Measurements from ENCODE around the gene TECPR2. TPM values are rescaled to one million over a fixed set of nuclear protein-coding genes. Genes with fewer than 3 reads are reported as not detected.

Gene TECPR2
- total RNA-seq, 1 experiment from 2014 or later: 29.7 TPM

DNA sequence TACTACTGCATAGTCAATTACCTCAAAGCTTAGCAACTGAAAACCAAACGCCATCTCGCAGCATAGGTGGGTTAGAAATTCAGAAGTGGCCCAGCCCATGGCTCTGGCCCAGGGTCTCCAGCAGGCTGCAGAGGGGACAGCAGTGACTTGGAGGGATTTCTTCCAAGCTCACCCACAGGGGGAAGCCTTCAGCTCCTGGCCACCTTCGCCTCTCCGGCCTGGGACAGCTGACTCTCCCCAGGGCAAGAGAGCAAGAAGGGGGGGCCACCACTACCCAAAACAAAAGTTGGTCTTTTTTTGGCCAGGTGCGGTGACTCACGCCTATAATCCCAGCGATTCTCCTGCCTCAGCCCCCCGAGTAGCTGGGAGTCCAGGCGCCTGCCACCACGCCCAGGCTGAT is 179.0 kb downstream of the TECPR2 start:
- Histone ChIP-seq H3K27ac (no peak overlapping the region), H3K4me3 (no peak overlapping the region), H3K27me3 (ENCODE audit: insufficient read depth, low read depth) (peaks cover 14% of the 10 kb centered on the region; the same call in 1 of the 2 replicates), H3F3A (ENCODE audit: insufficient read depth, low read depth) (peaks cover 26% of the 10 kb centered on the region), H3K36me3 (ENCODE audit: low read depth) (no peaks in the 10 kb centered on the region), H2AFZ (no peak overlapping the region), H3K79me2 (ENCODE audit: low read depth) (no peaks in the 10 kb centered on the region), H3K4me1 (replicated peaks; ENCODE audit: insufficient read depth) (peaks cover 21% of the 10 kb centered on the region), H4K20me1 (ENCODE audit: insufficient read depth) (no peaks in the 10 kb centered on the region), H3K9me2 (ENCODE audit: insufficient read depth) (no peaks in the 10 kb centered on the region), H3K4me2 (no peak overlapping the region), H3K9me3 (ENCODE audit: insufficient read depth, low read depth) (no peaks in the 10 kb centered on the region)
- CTCF ChIA-PET: no interaction called here
- POLR2A ChIA-PET (ENCODE audit: unreplicated experiment): no interaction called here
- BruUV-seq (replicated peaks): no TSS peak
- TF ChIP-seq CTCF (conservative IDR thresholded peaks at IDR 0.05) (no peak), EZH2 (IDR thresholded peaks at IDR 0.05; ENCODE audit: low read depth) (no peak)
- DNase-seq: no peak
- intact Hi-C loops (cut with micrococcal nuclease; ENCODE audit: unreplicated experiment): no loop called here

GRCh38 chr14:102544046-102544746 is 181.5 kb downstream of the TECPR2 start:
- peak in 1 of 2 experiments; percentile 71 for DNase-seq
- no peak for TF ChIP-seq CTCF (conservative IDR thresholded peaks at IDR 0.05)
- TF ChIP-seq EZH2 (IDR thresholded peaks at IDR 0.05; ENCODE audit: low read depth): no peak
- H3K4me2 ChIP-seq: peak overlapping the region; percentile 73
- H3K36me3 ChIP-seq (ENCODE audit: low read depth): no peaks in the 10 kb centered on the region
- peaks cover 25% of the 10 kb centered on the region for H3K4me1 ChIP-seq (replicated peaks; ENCODE audit: insufficient read depth)
- H3K79me2 ChIP-seq (ENCODE audit: low read depth): no peaks in the 10 kb centered on the region
- POLR2A ChIA-PET (ENCODE audit: unreplicated experiment): interaction anchor here (0.5 to 1.0 kb wide), 4 partner anchors 17 to 381 kb away, joined by 3 to 6 read pairs (median 4); no protein-coding TSS in a partner anchor
- H3K27me3 ChIP-seq (ENCODE audit: insufficient read depth, low read depth): peaks cover 14% of the 10 kb centered on the region; the same call in 1 of the 2 replicates
- H3K9me2 ChIP-seq (ENCODE audit: insufficient read depth): no peaks in the 10 kb centered on the region
- peaks cover 21% of the 10 kb centered on the region; the same call in 1 of the 2 replicates for H3F3A ChIP-seq (ENCODE audit: insufficient read depth, low read depth)
- no peaks in the 10 kb centered on the region for H4K20me1 ChIP-seq (ENCODE audit: insufficient read depth)
- BruUV-seq (replicated peaks): no TSS peak
- peak overlapping the region; percentile 63 for H2AFZ ChIP-seq
- H3K27ac ChIP-seq: no peak overlapping the region
- no peaks in the 10 kb centered on the region for H3K9me3 ChIP-seq (ENCODE audit: insufficient read depth, low read depth)
- intact Hi-C loops (cut with micrococcal nuclease; ENCODE audit: unreplicated experiment): no loop called here
- CTCF ChIA-PET: no interaction called here
- peak overlapping the region; percentile 42; the same call in 1 of the 2 replicates for H3K4me3 ChIP-seq

- H3K36me3 ChIP-seq (ENCODE audit: low read depth): no peaks in the 10 kb centered on the region
- H3K4me3 ChIP-seq: peak overlapping the region; percentile 42; the same call in 1 of the 2 replicates
- POLR2A ChIA-PET (ENCODE audit: unreplicated experiment): interaction anchor here (0.6 to 1.0 kb wide), 2 partner anchors 26 to 41 kb away, joined by 4 to 6 read pairs; no protein-coding TSS in a partner anchor
- CTCF ChIA-PET: no interaction called here
- H4K20me1 ChIP-seq (ENCODE audit: insufficient read depth): no peaks in the 10 kb centered on the region
- BruUV-seq (replicated peaks): TSS peak; percentile 80
- H3K27ac ChIP-seq: no peak overlapping the region
- peak overlapping the region; percentile 73 for H3K4me2 ChIP-seq
- peak overlapping the region; percentile 63 for H2AFZ ChIP-seq
- peaks cover 14% of the 10 kb centered on the region; the same call in 1 of the 2 replicates for H3K27me3 ChIP-seq (ENCODE audit: insufficient read depth, low read depth)
- no peaks in the 10 kb centered on the region for H3K9me2 ChIP-seq (ENCODE audit: insufficient read depth)
- H3K4me1 ChIP-seq (replicated peaks; ENCODE audit: insufficient read depth): peaks cover 25% of the 10 kb centered on the region
- H3K9me3 ChIP-seq (ENCODE audit: insufficient read depth, low read depth): no peaks in the 10 kb centered on the region
- H3F3A ChIP-seq (ENCODE audit: insufficient read depth, low read depth): peaks cover 21% of the 10 kb centered on the region; the same call in 1 of the 2 replicates
- TF ChIP-seq EZH2 (IDR thresholded peaks at IDR 0.05; ENCODE audit: low read depth) (no peak; the same call in 1 of the 2 replicates), CTCF (conservative IDR thresholded peaks at IDR 0.05) (no peak)
- intact Hi-C loops (cut with micrococcal nuclease; ENCODE audit: unreplicated experiment): no loop called here
- H3K79me2 ChIP-seq (ENCODE audit: low read depth): no peaks in the 10 kb centered on the region
- DNase-seq: peak; percentile 51 to 75
Observed at GRCh38 chr14:102544747-102545460, 182.2 kb downstream of the TECPR2 start.

All from PC-9 (cell line).